Retinal pigment epithelial cell (primary cell): Measurements from ENCODE around the gene DPM3.
"Not testable (repeated sequence)": the region's sequence is repeated elsewhere in the genome, so short reads cannot be mapped to it uniquely, and the experiment has no call there.

Experiments used
- DNase-seq: peaks from one replicate; pipeline ENCODE4 v3.0.0-alpha.2; 2010; ENCODE audit warnings: low read depth
- H3K4me3 ChIP-seq: 2 replicates; pipeline ENCODE4 v1.5.1; 2011; ENCODE audit warnings: mild to moderate bottlenecking, low read length, control low read depth, moderate library complexity
- TF ChIP-seq, protein P1 (sequence below): conservative IDR thresholded peaks from 2 replicates; pipeline ENCODE4 v1.5.1; 2011; ENCODE audit warnings: low read depth, low read length, control low read depth, inconsistent platforms

DPM3 gene

DNA sequence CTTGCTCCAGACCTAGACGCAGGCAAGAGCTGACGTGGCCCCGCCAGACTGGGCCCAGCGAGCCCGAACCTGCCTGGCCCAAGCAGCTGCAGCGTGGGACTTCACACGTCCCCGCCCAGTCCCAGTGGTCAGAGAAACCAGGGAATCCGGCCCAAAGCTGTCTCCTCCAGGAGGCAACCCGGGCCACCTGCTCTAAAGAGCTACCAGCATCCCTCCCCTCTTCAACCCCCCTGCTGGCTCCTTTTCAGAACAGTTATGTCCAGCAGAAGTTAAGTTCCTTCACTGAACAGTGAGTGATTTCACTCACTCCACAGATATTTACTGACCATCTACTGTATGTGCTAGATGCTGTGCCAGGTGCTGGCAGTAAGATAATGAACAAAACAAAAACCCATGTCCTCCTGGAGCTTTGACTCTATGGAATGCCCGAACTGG, 14.8 kb downstream of the DPM3 start:
- no peak overlapping the region for H3K4me3 ChIP-seq
- DNase-seq: no peak
- TF ChIP-seq, protein P1, sequence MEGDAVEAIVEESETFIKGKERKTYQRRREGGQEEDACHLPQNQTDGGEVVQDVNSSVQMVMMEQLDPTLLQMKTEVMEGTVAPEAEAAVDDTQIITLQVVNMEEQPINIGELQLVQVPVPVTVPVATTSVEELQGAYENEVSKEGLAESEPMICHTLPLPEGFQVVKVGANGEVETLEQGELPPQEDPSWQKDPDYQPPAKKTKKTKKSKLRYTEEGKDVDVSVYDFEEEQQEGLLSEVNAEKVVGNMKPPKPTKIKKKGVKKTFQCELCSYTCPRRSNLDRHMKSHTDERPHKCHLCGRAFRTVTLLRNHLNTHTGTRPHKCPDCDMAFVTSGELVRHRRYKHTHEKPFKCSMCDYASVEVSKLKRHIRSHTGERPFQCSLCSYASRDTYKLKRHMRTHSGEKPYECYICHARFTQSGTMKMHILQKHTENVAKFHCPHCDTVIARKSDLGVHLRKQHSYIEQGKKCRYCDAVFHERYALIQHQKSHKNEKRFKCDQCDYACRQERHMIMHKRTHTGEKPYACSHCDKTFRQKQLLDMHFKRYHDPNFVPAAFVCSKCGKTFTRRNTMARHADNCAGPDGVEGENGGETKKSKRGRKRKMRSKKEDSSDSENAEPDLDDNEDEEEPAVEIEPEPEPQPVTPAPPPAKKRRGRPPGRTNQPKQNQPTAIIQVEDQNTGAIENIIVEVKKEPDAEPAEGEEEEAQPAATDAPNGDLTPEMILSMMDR: no peak

DNA sequence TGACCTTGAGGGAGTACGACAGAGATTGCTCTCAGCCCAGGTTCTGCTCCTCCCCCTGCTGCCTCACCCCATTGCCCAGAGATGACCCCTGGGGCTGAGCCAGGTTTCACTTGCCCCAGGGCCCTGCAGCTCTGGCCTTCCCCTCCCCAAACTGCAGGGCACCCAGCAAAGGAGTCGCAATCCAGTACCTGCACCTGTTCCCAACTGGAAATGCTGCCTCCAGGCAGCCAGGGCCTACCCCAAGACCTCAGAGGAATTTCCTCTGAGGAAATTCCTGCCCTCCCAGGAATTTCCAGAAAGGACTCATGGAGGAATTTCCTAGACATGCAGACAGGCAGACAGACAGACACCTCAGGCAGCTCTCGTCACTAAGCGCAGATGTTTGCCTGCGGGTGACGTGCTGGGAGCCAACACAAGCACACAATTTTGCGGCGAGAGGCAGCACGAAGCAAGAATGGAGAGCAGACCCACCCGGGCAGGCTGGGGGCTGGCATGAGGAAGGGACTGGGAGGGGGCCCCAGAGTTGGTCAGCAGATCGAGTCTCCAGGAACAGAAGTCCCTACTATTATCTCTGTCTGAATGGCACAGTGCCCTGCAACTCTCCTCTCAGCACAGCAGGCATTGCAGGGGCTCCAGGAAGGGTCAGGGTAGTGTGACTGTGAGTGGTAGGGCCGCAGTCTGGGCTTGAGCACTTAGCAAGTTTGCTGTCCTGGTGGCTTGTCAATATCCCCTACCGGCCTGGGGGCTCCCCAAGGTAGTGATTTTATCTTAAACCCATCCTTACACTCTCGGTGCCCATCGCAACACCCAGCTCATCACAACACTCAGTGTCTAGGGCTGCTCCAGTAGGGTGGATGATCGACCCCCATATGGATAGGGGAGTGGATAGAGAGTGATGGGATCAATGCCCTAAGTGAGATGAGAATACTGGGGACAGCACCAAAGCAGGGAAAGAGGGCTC, 15.5 kb downstream of the DPM3 start:
- no peak overlapping the region for H3K4me3 ChIP-seq
- DNase-seq: no peak
- TF ChIP-seq, protein P1: no peak

DNA sequence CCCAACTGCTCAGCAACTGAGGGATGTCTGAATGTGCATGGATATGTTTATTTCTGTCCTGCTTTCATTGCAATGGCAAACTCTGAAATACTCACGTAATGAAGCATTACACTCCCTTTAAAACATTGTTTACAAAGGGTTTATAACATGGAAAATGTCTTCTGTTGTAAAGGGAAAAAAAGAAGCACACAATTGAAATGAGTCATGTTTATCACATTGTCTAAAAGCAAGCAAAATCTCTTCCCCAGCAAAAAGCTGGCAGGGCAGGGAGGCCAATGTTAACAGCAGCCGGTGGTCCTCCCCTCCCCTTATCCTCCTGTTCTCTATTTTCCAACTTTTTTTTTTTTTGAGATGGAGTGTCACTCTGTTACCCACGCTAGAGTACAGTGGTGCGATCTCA, 16.5 kb downstream of the DPM3 start:
- no peak for DNase-seq
- TF ChIP-seq, protein P1: no peak
- no peak overlapping the region for H3K4me3 ChIP-seq

DNA sequence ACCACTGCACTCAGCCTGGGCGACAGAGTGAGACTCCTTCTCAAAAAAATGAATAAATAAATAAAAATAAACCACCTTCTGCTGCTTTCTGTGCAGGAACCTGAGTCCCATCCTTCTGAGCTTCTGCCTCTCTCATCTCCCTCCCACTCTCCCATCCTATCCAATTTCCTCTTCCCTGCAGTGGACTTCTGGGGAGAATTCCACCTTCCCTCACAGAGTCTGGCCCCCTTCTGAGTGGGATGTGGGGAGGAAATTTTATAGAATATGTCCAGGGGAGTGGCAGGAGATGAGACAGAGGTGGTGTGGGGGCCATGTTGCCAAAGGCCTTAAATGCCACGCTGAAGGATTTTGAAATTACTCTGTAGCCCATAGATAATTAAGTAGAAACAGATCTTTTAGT, 18.0 kb downstream of the DPM3 start:
- H3K4me3 ChIP-seq: no peak overlapping the region
- no peak for DNase-seq
- TF ChIP-seq, protein P1: no peak

DNA sequence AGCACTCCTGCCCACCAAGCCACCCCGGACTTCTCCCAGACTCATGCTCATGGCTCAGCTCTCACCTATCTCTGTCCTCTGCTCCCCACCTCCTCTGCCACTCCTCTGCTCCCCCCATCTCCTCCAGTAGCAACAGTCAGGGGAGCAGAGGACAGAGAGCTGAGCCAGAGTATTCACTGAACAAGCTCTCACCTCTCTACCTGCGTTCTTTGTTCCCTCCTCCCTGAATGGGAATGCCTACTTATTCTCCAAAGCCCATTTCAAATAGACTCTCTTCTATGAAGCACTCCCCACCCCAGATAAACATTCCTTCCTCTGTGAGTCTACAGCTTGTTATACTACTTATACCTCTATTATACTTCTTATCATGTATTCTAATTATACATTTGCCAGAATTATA, 19.1 kb downstream of the DPM3 start:
- no peak overlapping the region for H3K4me3 ChIP-seq
- DNase-seq: no peak
- TF ChIP-seq, protein P1: no peak

DNA sequence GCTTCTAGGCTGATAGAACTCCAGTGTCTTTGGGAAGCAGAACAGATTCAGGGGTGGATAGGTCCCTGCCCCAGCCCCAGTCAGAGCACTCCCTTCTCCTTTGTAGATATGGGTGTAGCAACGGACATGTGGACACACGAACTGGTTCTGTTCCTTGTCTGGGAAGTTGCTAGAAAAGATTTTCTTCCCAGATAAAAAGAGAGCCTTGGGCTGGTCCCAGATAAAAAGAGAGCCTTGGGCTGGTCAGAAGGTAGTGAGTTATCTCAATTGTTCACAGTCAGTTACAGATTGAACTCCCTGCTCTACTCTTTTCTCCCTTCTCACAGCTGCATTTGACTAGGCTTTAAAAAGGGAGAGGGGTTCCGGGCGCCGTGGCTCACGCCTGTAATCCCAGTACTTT, 20.1 kb downstream of the DPM3 start:
- no peak overlapping the region for H3K4me3 ChIP-seq
- TF ChIP-seq, protein P1: no peak
- no peak for DNase-seq

DNA sequence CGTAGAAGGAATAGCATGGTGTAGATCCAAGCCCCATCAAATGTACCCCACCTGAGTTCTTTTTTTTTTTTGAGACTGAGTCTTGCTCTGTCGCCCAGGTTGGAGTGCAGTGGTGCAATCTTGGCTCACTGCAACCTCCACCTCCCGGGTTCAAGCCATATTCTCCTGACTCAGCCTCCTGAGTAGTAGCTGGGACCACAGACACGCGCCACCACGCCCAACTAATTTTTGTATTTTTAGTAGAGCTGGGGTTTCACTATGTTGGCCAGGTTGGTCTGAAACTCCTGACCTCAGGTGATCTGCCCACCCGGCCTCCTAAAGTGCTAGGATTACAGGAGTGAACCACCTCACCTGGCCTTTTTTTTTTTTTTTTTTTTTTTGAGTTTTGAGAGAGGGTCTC, 22.2 kb downstream of the DPM3 start:
- not testable (repeated sequence) for DNase-seq, H3K4me3 ChIP-seq
